GM23338 (cell line): ENCODE results near the gene APAF1.

Source experiments
- JUNB ChIP-seq: IDR thresholded peaks from one replicate; pipeline ENCODE4 v1.6.1; 2016; ENCODE audit warnings: antibody characterized with exemption; ENCODE audit not compliant: unreplicated experiment
- ZNF114 ChIP-seq: fragments of 250-450 bp; sonication (Bioruptor Pico); IDR thresholded peaks from 2 replicates; pipeline ENCODE4 v1.5.0; 2020; ENCODE audit warnings: mild to moderate bottlenecking, moderate library complexity
- TF ChIP-seq, protein P1 (sequence below), 2 experiments: fragments of 200-600 bp in 1 of 2; sonication (generic) in 1 of 2; conservative IDR thresholded peaks; 2 replicates each; pipeline versions ENCODE4 v1.5.1 to v1.6.1; 2016 to 2017; ENCODE audit warnings: antibody characterized with exemption in 2 of 2, low read depth in 2 of 2, mild to moderate bottlenecking in 2 of 2, moderate library complexity in 1 of 2
- TF ChIP-seq, protein P2 (sequence below): IDR thresholded peaks from one replicate; pipeline ENCODE4 v1.6.1; 2018; ENCODE audit warnings: antibody characterized with exemption; ENCODE audit not compliant: unreplicated experiment

DNA sequence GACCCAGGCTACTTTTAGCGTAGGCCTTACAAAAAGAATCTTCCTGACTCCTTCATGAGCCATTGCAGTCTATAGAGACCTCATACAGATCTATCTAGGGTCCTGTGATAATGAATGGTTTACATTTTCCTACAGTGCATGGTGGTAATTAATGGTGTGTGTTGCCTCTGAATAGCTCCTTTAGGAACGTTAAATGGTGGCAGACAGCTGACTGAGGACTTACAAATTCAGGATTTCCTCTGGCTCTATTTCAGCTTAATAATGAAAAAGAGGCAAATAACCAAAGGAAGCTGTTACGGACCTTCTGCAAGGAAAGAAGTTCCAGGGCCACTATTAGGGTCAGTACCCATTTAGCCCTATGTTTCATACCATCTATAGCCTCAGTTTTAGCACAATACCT lies 5.6 kb upstream of the APAF1 start:
- TF ChIP-seq, protein P1, sequence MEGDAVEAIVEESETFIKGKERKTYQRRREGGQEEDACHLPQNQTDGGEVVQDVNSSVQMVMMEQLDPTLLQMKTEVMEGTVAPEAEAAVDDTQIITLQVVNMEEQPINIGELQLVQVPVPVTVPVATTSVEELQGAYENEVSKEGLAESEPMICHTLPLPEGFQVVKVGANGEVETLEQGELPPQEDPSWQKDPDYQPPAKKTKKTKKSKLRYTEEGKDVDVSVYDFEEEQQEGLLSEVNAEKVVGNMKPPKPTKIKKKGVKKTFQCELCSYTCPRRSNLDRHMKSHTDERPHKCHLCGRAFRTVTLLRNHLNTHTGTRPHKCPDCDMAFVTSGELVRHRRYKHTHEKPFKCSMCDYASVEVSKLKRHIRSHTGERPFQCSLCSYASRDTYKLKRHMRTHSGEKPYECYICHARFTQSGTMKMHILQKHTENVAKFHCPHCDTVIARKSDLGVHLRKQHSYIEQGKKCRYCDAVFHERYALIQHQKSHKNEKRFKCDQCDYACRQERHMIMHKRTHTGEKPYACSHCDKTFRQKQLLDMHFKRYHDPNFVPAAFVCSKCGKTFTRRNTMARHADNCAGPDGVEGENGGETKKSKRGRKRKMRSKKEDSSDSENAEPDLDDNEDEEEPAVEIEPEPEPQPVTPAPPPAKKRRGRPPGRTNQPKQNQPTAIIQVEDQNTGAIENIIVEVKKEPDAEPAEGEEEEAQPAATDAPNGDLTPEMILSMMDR (conservative IDR thresholded peaks at IDR 0.05; ENCODE audit: low read depth in 2 of 2): no peak
- TF ChIP-seq JUNB (no peak), ZNF114 (CRISPR knock-in tag) (no peak)
- TF ChIP-seq, protein P2, sequence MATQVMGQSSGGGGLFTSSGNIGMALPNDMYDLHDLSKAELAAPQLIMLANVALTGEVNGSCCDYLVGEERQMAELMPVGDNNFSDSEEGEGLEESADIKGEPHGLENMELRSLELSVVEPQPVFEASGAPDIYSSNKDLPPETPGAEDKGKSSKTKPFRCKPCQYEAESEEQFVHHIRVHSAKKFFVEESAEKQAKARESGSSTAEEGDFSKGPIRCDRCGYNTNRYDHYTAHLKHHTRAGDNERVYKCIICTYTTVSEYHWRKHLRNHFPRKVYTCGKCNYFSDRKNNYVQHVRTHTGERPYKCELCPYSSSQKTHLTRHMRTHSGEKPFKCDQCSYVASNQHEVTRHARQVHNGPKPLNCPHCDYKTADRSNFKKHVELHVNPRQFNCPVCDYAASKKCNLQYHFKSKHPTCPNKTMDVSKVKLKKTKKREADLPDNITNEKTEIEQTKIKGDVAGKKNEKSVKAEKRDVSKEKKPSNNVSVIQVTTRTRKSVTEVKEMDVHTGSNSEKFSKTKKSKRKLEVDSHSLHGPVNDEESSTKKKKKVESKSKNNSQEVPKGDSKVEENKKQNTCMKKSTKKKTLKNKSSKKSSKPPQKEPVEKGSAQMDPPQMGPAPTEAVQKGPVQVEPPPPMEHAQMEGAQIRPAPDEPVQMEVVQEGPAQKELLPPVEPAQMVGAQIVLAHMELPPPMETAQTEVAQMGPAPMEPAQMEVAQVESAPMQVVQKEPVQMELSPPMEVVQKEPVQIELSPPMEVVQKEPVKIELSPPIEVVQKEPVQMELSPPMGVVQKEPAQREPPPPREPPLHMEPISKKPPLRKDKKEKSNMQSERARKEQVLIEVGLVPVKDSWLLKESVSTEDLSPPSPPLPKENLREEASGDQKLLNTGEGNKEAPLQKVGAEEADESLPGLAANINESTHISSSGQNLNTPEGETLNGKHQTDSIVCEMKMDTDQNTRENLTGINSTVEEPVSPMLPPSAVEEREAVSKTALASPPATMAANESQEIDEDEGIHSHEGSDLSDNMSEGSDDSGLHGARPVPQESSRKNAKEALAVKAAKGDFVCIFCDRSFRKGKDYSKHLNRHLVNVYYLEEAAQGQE: no peak
